ENCODE data around the gene MTRF1.
A peak's percentile ranks its signal among the peaks of the same experiment; 100 is the strongest.
"Not testable (repeated sequence)": the region's sequence is repeated elsewhere in the genome, so short reads cannot be mapped to it uniquely, and the experiment has no call there.

Gene MTRF1

GRCh38 chr13:41263261-41263971 lies at the start of gene MTRF1:
Gene MTRF1, minus strand, starts transcription at chr13:41263576. Its CDS starts 2,669 bp downstream, at chr13:41260907.
- peak; percentile 90 for DNase-seq

- DNase-seq: no peak
These were observed 49.7 kb upstream of the MTRF1 start for GRCh38 chr13:41313117-41313516.

GRCh38 chr13:41312176-41312500 lies 48.8 kb upstream of the MTRF1 start:
- peak; percentile 50 for DNase-seq

GRCh38 chr13:41311406-41312175 lies 48.2 kb upstream of the MTRF1 start:
- DNase-seq: peak; percentile 55

- DNase-seq: peak; percentile 95
These were observed 47.6 kb upstream of the MTRF1 start, which contains the start of gene NAA16 for GRCh38 chr13:41310963-41311405. Gene NAA16, plus strand, starts transcription at chr13:41311267. Its CDS starts 262 bp downstream, at chr13:41311529.

- no peak for DNase-seq
These were observed 44.7 kb upstream of the MTRF1 start for GRCh38 chr13:41307884-41308640.

- no peak for DNase-seq
These were observed 43.1 kb upstream of the MTRF1 start for GRCh38 chr13:41306271-41307145.

- no peak for DNase-seq
These were observed 41.2 kb upstream of the MTRF1 start for GRCh38 chr13:41304551-41304950.

- DNase-seq: no peak
These were observed 39.4 kb upstream of the MTRF1 start for GRCh38 chr13:41302743-41303142.

- no peak for DNase-seq
These were observed 36.1 kb upstream of the MTRF1 start for GRCh38 chr13:41299316-41300094.

- DNase-seq: no peak
These were observed 33.7 kb upstream of the MTRF1 start for GRCh38 chr13:41296879-41297646.

- DNase-seq: no peak
These were observed 32.6 kb upstream of the MTRF1 start for GRCh38 chr13:41295973-41296372.

GRCh38 chr13:41294914-41295313 lies 31.5 kb upstream of the MTRF1 start:
- DNase-seq: no peak

- DNase-seq: no peak
These were observed 29.9 kb upstream of the MTRF1 start for GRCh38 chr13:41293272-41293671.

- no peak for DNase-seq
These were observed 27.9 kb upstream of the MTRF1 start for GRCh38 chr13:41291246-41291645.

- no peak for DNase-seq
These were observed 26.1 kb upstream of the MTRF1 start for GRCh38 chr13:41289463-41289881.

- no peak for DNase-seq
These were observed 23.0 kb upstream of the MTRF1 start for GRCh38 chr13:41286370-41286769.

GRCh38 chr13:41284512-41285288 lies 21.3 kb upstream of the MTRF1 start:
- no peak for DNase-seq

- DNase-seq: no peak
These were observed 18.8 kb upstream of the MTRF1 start for GRCh38 chr13:41282129-41282571.

GRCh38 chr13:41279156-41279555 lies 15.8 kb upstream of the MTRF1 start:
- DNase-seq: not testable (repeated sequence)
